NB4 (cell line): Measurements from ENCODE around the gene MATN1.

ENCODE experiments used
- CTCF ChIP-seq: IDR thresholded peaks from one replicate; pipeline ENCODE4 v1.5.1; 2012; ENCODE audit warnings: low read depth, low read length
- MYC ChIP-seq: IDR thresholded peaks from 2 replicates; pipeline ENCODE4 v1.6.1; 2011; ENCODE audit warnings: low read depth, low read length

GRCh38 chr1:30688920-30689794, 34.2 kb downstream of the MATN1 start:
- TF ChIP-seq MYC (no peak), CTCF (no peak)
